Skeletal muscle tissue (tissue), 4 donors: ENCODE results near the gene PLAC8. TPM values are rescaled to one million over a fixed set of nuclear protein-coding genes. Genes with fewer than 3 reads are reported as not detected.

Experiments used
- H3K27ac ChIP-seq: one replicate; pipeline ENCODE4 v1.7.0; 2013; ENCODE audit warnings: mild to moderate bottlenecking, low read depth, low read length, inconsistent platforms
- H3K27me3 ChIP-seq, 3 donors: one replicate each; pipeline ENCODE4 v1.7.0; 2013; ENCODE audit warnings: low read length in 3 of 3; ENCODE audit not compliant: control insufficient read depth in 3 of 3, insufficient read depth in 3 of 3
- H3K36me3 ChIP-seq, 3 donors: one replicate each; pipeline ENCODE4 v1.7.0; 2013; ENCODE audit warnings: low read length in 3 of 3; ENCODE audit not compliant: control insufficient read depth in 3 of 3, insufficient read depth in 3 of 3
- H3K4me1 ChIP-seq, 3 donors: one replicate each; pipeline ENCODE4 v1.7.0; 2013; ENCODE audit warnings: low read length in 3 of 3, mild to moderate bottlenecking in 3 of 3; ENCODE audit not compliant: control insufficient read depth in 3 of 3, insufficient read depth in 3 of 3
- H3K4me3 ChIP-seq, 3 donors: one replicate each; pipeline ENCODE4 v1.7.0; 2013; ENCODE audit warnings: low read length in 3 of 3
- H3K9ac ChIP-seq, 3 donors: one replicate each; pipeline ENCODE4 v1.7.0; 2013; ENCODE audit warnings: low read length in 3 of 3, mild to moderate bottlenecking in 3 of 3, moderate library complexity in 2 of 3, low read depth in 1 of 3
- H3K9me3 ChIP-seq, 3 donors: one replicate each; pipeline ENCODE4 v1.7.0; 2013; ENCODE audit warnings: low read length in 3 of 3; ENCODE audit not compliant: control insufficient read depth in 3 of 3
- total RNA-seq: library from RNA; depleted of rRNA; stranded (reverse); fragments of >200 nt; gene quantifications from one replicate; pipeline ENCODE4 v1.2.3, GENCODE V29; 2014
- donor health status: Osteomylitis.

The PLAC8 gene
- total RNA-seq, 1 donor from 2014 or later: 11.0 TPM

DNA sequence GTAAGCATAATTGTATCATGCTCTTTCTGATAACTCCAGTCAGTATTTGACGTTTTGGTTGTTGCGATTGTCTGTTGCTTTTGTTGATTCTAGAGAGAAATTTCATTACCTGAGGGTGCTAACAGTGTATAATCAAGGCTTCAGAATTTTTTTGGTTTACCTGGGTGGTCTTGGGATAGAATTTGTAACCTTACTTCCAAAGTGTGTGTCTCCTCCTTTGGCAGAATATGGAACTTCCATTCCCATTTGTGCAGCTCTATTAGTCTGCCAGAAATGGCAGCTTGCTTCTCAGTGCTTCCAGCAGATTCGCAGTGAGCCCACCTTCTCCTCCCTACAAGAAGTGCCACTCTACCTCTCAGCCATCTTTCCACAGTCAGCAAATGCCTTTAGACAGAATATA, 74.3 kb downstream of the PLAC8 start:
- Histone ChIP-seq H3K27ac (no peak overlapping the region), H3K27me3 (no peaks in the 10 kb centered on the region), H3K4me3 (no peak overlapping the region), H3K9me3 (no peaks in the 10 kb centered on the region), H3K4me1 (peaks cover 16 to 24% (median 23%) of the 10 kb centered on the region in 3 donors), H3K36me3 (no peaks in the 10 kb centered on the region), H3K9ac (no peak overlapping the region)

Other genes with a start within 250 kb of the PLAC8 start
- 229 TPM for gene SEC31A, start 223.6 kb downstream of the PLAC8 start, total RNA-seq
- gene THAP9, start 214.0 kb downstream of the PLAC8 start, total RNA-seq: 9.9 TPM
- gene LIN54, start 103.9 kb downstream of the PLAC8 start, total RNA-seq: 8.4 TPM
- gene COPS4, start 79.5 kb downstream of the PLAC8 start, total RNA-seq: 130 TPM
- gene COQ2, start 170.1 kb upstream of the PLAC8 start, total RNA-seq: 11.0 TPM
- 1.0 TPM for gene HPSE, start 220.1 kb upstream of the PLAC8 start, total RNA-seq